Cardiac muscle cell (in vitro differentiated cells and primary cell): ENCODE data around the gene CTTNBP2. TPM values are rescaled to one million over a fixed set of nuclear protein-coding genes. Genes with fewer than 3 reads are reported as not detected.

Source experiments
- DNase-seq, 2 donors: peaks; one replicate each; pipeline versions ENCODE4 v3.0.0 to v3.0.0-alpha.2; 2010 to 2017; ENCODE audit warnings: low read depth in 1 of 2, low spot score in 1 of 2
- H3K27ac ChIP-seq: fragments of 200-600 bp; sonication (generic); 2 replicates; pipeline ENCODE4 v1.5.1; 2016
- H3K27me3 ChIP-seq: fragments of 200-600 bp; sonication (generic); 2 replicates; pipeline ENCODE4 v1.6.0; 2016; ENCODE audit warnings: control low read depth
- H3K36me3 ChIP-seq: fragments of 200-600 bp; sonication (generic); 2 replicates; pipeline ENCODE4 v1.5.1; 2016; ENCODE audit warnings: control low read depth
- H3K4me1 ChIP-seq: fragments of 200-600 bp; sonication (generic); 2 replicates; pipeline ENCODE4 v1.8.1; 2017; ENCODE audit warnings: low read depth, mild to moderate bottlenecking, mixed run types
- H3K4me3 ChIP-seq: fragments of 200-600 bp; sonication (generic); 2 replicates; pipeline ENCODE4 v1.5.1; 2016; ENCODE audit warnings: mild to moderate bottlenecking
- H3K9me3 ChIP-seq: fragments of 200-600 bp; sonication (generic); 2 replicates; pipeline ENCODE4 v1.5.1; 2017; ENCODE audit warnings: low read depth, mild to moderate bottlenecking, control low read depth
- polyA plus RNA-seq: library from polyadenylated mRNA; unstranded; fragments of >200 nt; fragmentation: Nextera tagmentation; extraction: Ambion mirVana; gene quantifications from 2 replicates; pipeline ENCODE4 v1.2.1, GENCODE V29; 2016
- total RNA-seq: library from RNA; depleted of rRNA; stranded (reverse); fragments of >200 nt; gene quantifications from 2 replicates; pipeline ENCODE4 v1.2.3, GENCODE V29; 2016
- TF ChIP-seq, protein P1 (sequence below): IDR thresholded peaks from 2 replicates; pipeline ENCODE4 v1.5.1; 2012; ENCODE audit warnings: low read depth, mild to moderate bottlenecking, low read length

Gene CTTNBP2
- total and polyA plus RNA-seq, 2 experiments from 2014 or later = 30.0 to 51.2 TPM

DNA sequence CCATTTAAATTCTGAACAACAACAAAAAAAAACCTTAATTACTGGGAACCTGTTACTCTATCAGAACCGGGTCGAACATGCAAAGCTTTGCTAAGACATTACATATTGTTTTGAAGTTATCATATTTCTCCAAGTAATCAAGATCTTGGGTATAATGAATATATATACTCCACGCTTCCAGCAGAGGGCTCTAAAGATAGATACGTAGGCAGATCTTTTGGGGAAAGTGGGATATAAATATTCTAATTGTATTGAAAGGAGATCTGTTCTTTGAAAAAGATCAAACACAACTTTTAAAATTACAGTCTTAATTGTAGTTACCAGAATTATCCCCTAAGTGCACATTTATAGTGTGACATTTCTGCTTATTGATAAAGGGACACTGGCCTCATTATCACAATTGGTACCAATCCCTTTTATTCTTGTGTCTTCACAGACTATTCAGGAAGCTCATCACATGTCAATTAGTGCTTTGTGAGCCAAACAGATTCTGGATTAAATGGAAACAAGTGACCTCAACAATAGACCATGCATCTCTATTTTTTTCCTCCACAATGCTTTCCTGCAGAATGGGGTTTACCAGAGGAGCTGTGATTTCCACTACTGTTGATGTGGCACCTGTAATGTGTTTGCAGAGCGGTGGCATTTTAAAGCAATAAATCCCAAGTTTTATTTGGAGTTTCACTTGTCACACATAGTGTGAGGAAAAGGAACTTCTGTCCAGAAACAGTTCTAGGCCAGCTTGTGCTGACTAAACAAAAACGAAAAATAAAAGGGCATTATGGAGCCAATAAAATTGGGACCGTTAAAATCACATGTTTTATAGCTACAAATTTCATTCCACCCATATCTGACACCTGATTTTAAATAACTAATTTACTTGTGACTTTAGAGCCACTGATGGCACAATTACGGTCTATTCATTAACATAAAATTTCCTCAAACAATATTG, 122.4 kb downstream of the CTTNBP2 start:
- Histone ChIP-seq H3K27me3 (no peaks in the 10 kb centered on the region), H3K36me3 (peaks cover 12% of the 10 kb centered on the region), H3K27ac (no peak overlapping the region), H3K4me1 (no peaks in the 10 kb centered on the region), H3K4me3 (no peak overlapping the region), H3K9me3 (no peaks in the 10 kb centered on the region)
- TF ChIP-seq, protein P1, sequence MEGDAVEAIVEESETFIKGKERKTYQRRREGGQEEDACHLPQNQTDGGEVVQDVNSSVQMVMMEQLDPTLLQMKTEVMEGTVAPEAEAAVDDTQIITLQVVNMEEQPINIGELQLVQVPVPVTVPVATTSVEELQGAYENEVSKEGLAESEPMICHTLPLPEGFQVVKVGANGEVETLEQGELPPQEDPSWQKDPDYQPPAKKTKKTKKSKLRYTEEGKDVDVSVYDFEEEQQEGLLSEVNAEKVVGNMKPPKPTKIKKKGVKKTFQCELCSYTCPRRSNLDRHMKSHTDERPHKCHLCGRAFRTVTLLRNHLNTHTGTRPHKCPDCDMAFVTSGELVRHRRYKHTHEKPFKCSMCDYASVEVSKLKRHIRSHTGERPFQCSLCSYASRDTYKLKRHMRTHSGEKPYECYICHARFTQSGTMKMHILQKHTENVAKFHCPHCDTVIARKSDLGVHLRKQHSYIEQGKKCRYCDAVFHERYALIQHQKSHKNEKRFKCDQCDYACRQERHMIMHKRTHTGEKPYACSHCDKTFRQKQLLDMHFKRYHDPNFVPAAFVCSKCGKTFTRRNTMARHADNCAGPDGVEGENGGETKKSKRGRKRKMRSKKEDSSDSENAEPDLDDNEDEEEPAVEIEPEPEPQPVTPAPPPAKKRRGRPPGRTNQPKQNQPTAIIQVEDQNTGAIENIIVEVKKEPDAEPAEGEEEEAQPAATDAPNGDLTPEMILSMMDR = peak; percentile 49
- peak; percentile 29 to 31 for DNase-seq

GRCh38 chr7:117741962-117742361, 131.3 kb downstream of the CTTNBP2 start:
- TF ChIP-seq, protein P1 = no peak
- no peaks in the 10 kb centered on the region for H3K27me3 ChIP-seq
- no peak for DNase-seq
- H3K4me1 ChIP-seq = no peaks in the 10 kb centered on the region
- H3K9me3 ChIP-seq = no peaks in the 10 kb centered on the region
- no peak overlapping the region for H3K4me3 ChIP-seq
- H3K27ac ChIP-seq = no peak overlapping the region
- peaks cover 51% of the 10 kb centered on the region for H3K36me3 ChIP-seq

DNA sequence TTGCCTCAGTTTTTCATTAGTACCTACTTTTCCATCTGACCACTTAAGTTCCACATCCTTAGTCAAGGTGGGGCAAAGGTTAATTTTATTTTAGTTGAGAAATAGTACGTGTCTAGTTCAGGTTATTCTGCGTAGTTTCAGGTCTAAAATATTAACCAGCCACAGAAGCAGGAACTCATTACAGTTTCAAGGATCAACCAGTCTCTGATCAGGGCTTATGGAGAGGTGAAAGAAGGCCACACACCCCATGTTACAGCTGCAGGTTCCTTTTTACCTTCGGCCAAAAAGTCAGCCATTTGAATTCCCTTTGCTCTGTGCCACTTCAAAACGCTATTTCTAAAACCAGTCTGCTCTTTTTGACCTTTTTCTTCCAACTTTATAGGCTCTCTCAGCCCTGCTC, 134.2 kb downstream of the CTTNBP2 start:
- DNase-seq = no peak
- Histone ChIP-seq H3K4me1 (no peaks in the 10 kb centered on the region), H3K4me3 (no peak overlapping the region), H3K9me3 (no peaks in the 10 kb centered on the region), H3K27me3 (no peaks in the 10 kb centered on the region), H3K36me3 (peaks cover 43% of the 10 kb centered on the region), H3K27ac (no peak overlapping the region)
- TF ChIP-seq, protein P1 = no peak

GRCh38 chr7:117737926-117738325, 135.3 kb downstream of the CTTNBP2 start:
- DNase-seq = no peak
- no peak overlapping the region for H3K4me3 ChIP-seq
- no peak overlapping the region for H3K27ac ChIP-seq
- H3K4me1 ChIP-seq = no peaks in the 10 kb centered on the region
- peaks cover 50% of the 10 kb centered on the region for H3K36me3 ChIP-seq
- no peaks in the 10 kb centered on the region for H3K27me3 ChIP-seq
- H3K9me3 ChIP-seq = no peaks in the 10 kb centered on the region
- TF ChIP-seq, protein P1 = no peak

DNA sequence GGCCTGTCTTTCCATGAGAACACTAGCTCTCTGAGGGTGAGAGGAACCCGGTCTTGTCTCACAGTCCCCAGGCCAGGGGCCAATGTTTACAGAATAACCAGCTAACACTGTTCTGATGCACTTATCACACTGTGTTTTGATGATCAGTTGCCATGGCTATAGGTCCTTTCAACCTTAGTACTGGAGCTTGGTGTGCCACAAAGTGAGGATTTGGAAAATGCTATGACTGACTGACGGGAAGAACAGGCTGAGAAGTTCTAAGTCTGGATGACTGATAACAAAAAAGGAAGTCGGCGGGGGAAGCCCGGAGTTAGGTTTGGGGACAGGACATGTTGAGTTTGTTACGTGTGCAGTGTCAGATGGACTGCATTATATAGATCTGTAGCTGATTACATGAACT, 141.8 kb downstream of the CTTNBP2 start:
- TF ChIP-seq, protein P1 = no peak
- H3K27me3 ChIP-seq = no peaks in the 10 kb centered on the region
- peaks cover 37% of the 10 kb centered on the region for H3K36me3 ChIP-seq

More for the DNA sequence above, 141.8 kb downstream of the CTTNBP2 start:
- DNase-seq = no peak
- Histone ChIP-seq H3K4me3 (no peak overlapping the region), H3K9me3 (no peaks in the 10 kb centered on the region), H3K4me1 (no peaks in the 10 kb centered on the region), H3K27ac (no peak overlapping the region)
